HAP-1 (cell line): ENCODE data around the gene MAP3K8.
"Not testable (repeated sequence)": the region's sequence is repeated elsewhere in the genome, so short reads cannot be mapped to it uniquely, and the experiment has no call there.

ENCODE experiments used
- DNase-seq, 2 experiments: peaks; one replicate each; pipeline ENCODE4 v3.0.0-alpha.2; 2016 to 2020; ENCODE audit warnings: low spot score in 2 of 2
- H3K27me3 ChIP-seq: fragments of 250-450 bp; sonication (Bioruptor Pico); 2 replicates; pipeline ENCODE4 v1.5.1; 2020; ENCODE audit warnings: low read depth, mild to moderate bottlenecking, moderate library complexity
- H3K36me3 ChIP-seq: fragments of 250-450 bp; sonication (Bioruptor Pico); replicated peaks from 2 replicates; pipeline ENCODE4 v1.5.1; 2020; ENCODE audit warnings: mild to moderate bottlenecking
- H3K4me1 ChIP-seq: fragments of 250-450 bp; sonication (Bioruptor Pico); 2 replicates; pipeline ENCODE4 v1.5.1; 2020; ENCODE audit warnings: mild to moderate bottlenecking
- H3K4me3 ChIP-seq: fragments of 250-450 bp; sonication (Bioruptor Pico); 2 replicates; pipeline ENCODE4 v1.5.1; 2020; ENCODE audit warnings: mild to moderate bottlenecking, moderate library complexity
- H3K9me3 ChIP-seq: fragments of 250-450 bp; sonication (Bioruptor Pico); 2 replicates; pipeline ENCODE4 v1.5.1; 2020; ENCODE audit warnings: mild to moderate bottlenecking, moderate library complexity
- in situ Hi-C: fragments of 300-500 bp; cut with MboI; formaldehyde crosslinking; loops from 3 replicates; pipeline ENCODE4 v1.14.3; 2020; ENCODE audit warnings: low sequenced_read_pairs, inconsistent platforms, mixed read lengths

MAP3K8 gene

DNA sequence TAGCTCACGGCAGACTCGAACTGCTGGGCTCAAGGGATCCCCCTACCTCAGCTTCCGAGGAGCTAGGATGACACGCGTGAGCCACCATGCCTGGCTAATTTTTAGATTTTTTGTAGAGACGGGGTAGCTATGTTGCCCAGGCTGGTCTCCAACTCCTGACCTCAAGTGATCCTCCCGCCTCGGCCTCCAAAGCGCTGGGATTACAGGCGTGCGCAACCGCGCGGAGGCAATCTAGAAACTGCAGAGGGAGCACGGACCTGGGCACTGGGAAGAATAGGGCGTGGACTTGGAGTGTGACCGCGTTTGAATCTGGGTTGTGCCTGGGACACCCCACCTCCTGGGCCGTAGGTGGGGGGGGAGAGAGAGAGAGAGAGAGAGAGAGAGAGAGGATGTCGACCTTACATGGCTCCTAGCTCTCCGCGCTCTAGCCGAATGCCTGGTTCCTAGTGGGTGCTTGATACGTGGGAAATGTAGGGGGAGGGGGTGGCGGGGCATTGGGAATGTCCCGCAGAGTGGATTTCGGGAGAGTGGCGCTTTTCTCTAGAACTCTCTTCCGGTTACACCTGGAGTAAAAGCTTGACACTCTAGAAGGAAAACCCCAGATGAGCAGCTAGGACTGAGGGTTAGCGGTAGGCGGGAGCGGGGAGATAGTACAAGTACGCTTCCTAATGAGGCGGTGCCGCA, 1.2 kb upstream of the MAP3K8 start:
- no peaks in the 10 kb centered on the region for H3K27me3 ChIP-seq
- H3K36me3 ChIP-seq, result peaks cover 4% of the 10 kb centered on the region
- H3K4me1 ChIP-seq, result peaks cover 41% of the 10 kb centered on the region
- H3K9me3 ChIP-seq, result no peaks in the 10 kb centered on the region
- DNase-seq, result peak in 1 of 2 experiments; percentile 24
- H3K4me3 ChIP-seq, result peak overlapping the region; percentile 79
- in situ Hi-C loops, result no loop called here

DNA sequence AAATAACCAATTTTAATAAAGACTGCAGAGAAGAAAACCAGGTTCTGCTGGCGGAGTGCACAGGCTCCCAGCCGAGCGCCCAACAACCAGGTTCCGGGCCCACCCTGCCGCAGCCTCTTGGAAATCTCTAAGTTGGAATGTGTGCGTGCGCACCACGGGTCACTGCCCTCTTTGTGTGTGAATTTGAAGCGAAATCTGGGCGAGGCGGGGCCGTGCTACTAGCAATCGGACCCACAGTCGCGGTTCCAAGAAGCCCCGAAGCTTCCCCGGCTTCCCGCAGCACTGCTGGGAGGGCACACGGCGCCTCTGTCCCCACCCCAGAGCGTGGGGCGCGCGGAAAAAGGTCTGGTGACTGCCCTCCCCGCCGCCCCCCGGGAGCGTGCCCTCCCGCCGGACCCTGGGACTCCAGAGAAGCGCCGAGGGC, 666 bp upstream of the MAP3K8 start:
- no peaks in the 10 kb centered on the region for H3K9me3 ChIP-seq
- H3K27me3 ChIP-seq, result no peaks in the 10 kb centered on the region
- H3K4me3 ChIP-seq, result peak overlapping the region; percentile 79
- H3K4me1 ChIP-seq, result peaks cover 46% of the 10 kb centered on the region
- in situ Hi-C loops, result no loop called here
- peaks cover 4% of the 10 kb centered on the region for H3K36me3 ChIP-seq
- peak; percentile 73 to 89 for DNase-seq

DNA sequence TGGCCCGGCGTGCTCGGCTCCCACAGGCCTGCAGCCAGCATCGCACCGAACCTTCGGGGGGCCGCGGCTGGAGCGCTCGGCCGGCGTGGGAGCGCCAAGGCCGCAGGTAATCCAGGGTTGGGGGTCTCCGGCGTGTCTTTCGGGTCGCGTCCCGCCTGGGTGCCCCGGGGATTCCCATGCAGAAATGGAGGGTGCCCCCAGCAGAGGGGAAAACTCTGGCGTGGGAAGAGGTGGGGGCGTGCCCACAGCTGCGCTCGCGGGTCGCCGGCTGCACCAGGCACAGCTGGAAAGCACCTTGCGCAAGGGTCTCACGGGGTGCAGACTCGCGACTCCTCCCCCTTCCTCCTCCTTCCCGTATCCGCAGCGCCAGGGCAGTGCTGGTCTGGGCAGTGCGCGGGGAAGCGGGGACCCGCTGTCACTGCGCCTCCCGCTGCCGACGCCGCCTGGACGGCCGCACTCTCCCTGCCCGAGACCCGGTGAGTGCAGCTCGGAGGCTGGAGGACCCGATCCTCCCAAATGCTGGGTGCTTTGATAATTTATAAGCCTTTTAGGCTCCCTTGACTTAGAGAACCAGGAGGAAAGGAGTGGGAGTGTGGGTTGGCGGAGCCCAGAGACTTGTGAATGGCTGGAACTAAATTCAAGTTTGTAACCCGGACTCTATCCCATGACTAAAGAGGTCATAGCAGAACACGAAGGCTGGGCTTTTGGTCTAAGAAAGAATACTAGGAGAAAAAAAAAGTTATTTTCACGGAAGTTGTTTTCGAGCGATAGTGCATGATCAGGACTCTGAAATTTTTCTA, 489 bp downstream of the MAP3K8 start:
- no peaks in the 10 kb centered on the region for H3K9me3 ChIP-seq
- peak overlapping the region; percentile 79 for H3K4me3 ChIP-seq
- peak; percentile 71 to 86 for DNase-seq
- H3K27me3 ChIP-seq, result no peaks in the 10 kb centered on the region
- peaks cover 50% of the 10 kb centered on the region for H3K4me1 ChIP-seq
- H3K36me3 ChIP-seq, result peaks cover 11% of the 10 kb centered on the region
- in situ Hi-C loops, result no loop called here

DNA sequence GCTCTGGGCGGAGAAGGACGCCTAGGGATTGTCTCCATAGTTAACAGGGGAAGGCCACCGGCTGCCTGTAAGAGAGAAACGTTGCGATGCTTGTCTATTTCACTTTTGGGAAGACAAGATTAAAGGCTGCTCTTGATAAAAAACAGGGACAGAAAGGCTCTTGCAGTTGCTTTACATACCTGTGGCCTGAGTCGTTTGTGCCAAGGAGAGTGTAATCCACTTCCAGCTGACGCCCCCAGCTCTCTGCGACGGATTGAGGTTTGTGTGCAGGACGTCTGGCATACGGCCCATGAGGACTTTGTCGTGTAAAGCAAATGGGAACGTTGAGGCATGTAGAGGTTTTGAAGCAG, 1.1 kb downstream of the MAP3K8 start:
- peak in 1 of 2 experiments; percentile 63 for DNase-seq
- H3K9me3 ChIP-seq, result no peaks in the 10 kb centered on the region
- H3K36me3 ChIP-seq, result peaks cover 17% of the 10 kb centered on the region
- H3K4me1 ChIP-seq, result peaks cover 51% of the 10 kb centered on the region
- H3K27me3 ChIP-seq, result no peaks in the 10 kb centered on the region
- in situ Hi-C loops, result no loop called here
- H3K4me3 ChIP-seq, result peak overlapping the region; percentile 79

DNA sequence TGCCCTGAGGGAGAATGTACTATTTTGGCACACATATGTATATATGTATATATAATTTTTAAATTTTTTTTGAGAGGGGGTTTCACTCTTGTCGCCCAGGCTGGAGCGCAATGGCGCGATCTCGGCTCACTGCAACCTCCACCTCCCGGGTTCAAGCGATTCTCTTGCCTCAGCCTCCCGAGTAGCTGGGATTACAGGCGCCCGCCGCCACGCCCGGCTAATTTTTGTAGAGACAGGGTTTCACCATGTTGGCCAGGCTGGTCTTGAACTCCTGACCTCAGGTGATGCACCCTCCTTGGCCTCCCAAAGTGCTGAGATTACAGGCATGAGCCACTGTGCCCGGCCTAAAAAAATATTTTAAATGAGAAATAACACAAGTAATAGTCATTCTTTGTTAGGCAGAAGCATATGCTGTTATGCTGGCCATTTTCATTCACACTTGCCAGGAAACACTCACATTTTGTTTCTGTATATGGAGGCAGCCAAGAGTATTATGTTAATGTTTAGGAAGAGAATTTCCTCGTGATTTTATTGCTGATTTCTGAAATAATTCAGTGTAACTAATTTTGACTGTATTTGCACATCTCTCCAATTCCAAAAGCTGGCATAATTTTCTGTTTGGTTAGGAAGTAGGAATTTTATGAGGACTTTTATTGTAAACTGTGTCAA, 1.6 kb downstream of the MAP3K8 start:
- H3K27me3 ChIP-seq, in situ Hi-C loops, H3K9me3 ChIP-seq, DNase-seq: not testable (repeated sequence)
- peaks cover 23% of the 10 kb centered on the region for H3K36me3 ChIP-seq
- H3K4me1 ChIP-seq, result peaks cover 52% of the 10 kb centered on the region
- peak overlapping the region; percentile 79 for H3K4me3 ChIP-seq

DNA sequence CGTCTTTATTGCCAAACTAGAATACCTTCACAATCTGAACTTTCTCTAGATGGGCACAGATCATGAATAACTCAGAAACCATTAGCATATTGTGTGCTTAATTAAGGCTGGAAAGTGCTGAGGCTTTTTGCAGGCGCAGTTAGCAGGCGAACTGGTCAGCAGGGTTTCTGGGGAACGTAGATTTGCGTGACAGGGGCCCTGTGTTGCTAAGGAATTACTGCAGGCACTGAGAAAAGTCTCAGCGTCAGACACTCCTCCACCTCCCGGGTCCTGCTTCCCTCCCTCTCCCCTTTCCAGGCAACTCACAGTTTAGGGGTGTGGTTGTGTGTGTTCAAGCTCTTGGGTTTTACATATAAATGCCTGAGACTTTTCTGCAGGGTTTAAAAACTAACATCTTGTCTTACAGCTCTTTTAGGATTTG, 2.2 kb downstream of the MAP3K8 start:
- peak overlapping the region; percentile 79 for H3K4me3 ChIP-seq
- DNase-seq, result peak; percentile 88 to 95
- no peaks in the 10 kb centered on the region for H3K27me3 ChIP-seq
- no peaks in the 10 kb centered on the region for H3K9me3 ChIP-seq
- peaks cover 24% of the 10 kb centered on the region for H3K36me3 ChIP-seq
- peaks cover 48% of the 10 kb centered on the region for H3K4me1 ChIP-seq
- in situ Hi-C loops, result no loop called here

DNA sequence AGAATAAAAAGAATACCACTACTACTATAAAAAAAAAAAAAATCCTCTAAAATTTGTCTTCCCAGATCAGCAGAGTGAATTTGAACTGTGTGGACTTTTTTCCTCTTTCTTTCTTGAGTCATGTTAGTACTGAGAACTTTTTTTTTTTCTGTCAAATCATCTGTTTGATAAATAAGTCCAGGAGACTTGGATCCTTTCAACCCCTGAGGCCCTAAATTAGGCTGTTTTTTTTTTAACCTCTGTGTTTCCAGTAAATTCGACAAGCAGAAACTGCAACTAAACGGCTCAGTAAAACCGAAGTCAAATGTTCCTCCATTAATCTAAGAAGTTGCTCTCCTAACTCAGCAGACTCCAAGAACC, 2.7 kb downstream of the MAP3K8 start:
- peaks cover 24% of the 10 kb centered on the region for H3K36me3 ChIP-seq
- peaks cover 44% of the 10 kb centered on the region for H3K4me1 ChIP-seq
- in situ Hi-C loops, result no loop called here
- H3K4me3 ChIP-seq, result peak overlapping the region; percentile 79
- no peak for DNase-seq
- no peaks in the 10 kb centered on the region for H3K27me3 ChIP-seq
- no peaks in the 10 kb centered on the region for H3K9me3 ChIP-seq

DNA sequence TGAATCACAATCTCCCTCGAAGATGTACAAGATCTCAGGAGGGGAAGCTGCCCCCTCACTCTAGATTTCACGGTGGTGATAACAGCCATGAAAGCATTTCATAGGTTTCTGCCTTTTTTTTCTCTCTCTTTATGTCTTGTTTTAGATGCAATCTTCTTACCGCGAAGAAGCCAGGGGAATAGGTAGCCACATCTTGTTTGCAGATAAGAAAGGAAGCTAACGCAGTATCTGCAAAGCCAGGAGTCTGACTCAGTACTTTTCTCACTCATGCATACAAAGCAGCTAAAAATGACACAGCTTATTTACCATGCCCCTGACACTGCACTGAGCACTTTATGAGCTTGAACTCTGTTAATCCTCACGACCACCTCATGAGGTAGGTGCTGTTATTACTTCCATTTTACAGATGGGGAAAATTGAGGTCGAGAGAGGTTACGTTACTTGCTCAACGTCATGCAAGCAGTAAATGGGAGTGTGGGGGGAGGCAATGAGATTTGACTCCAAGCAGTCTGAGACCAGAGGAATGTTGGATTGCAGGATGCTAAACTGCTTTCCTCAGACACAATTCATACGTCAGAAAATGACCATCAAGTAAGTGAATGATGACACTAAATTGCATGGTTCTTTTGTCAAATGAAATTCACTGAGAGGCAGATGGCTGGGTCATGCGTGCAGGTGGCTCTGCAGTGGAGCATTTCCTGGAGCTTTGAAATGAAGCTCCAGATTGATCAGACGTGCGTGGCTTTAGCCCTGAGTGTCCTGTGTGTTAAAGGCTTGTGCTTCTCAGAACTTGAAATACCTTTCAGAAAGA, 3.3 kb downstream of the MAP3K8 start:
- Histone ChIP-seq H3K9me3 (no peaks in the 10 kb centered on the region), H3K4me3 (peak overlapping the region; percentile 79), H3K27me3 (no peaks in the 10 kb centered on the region), H3K4me1 (peaks cover 38% of the 10 kb centered on the region), H3K36me3 (peaks cover 25% of the 10 kb centered on the region)
- DNase-seq, result peak in 1 of 2 experiments; percentile 24
- in situ Hi-C loops, result no loop called here

DNA sequence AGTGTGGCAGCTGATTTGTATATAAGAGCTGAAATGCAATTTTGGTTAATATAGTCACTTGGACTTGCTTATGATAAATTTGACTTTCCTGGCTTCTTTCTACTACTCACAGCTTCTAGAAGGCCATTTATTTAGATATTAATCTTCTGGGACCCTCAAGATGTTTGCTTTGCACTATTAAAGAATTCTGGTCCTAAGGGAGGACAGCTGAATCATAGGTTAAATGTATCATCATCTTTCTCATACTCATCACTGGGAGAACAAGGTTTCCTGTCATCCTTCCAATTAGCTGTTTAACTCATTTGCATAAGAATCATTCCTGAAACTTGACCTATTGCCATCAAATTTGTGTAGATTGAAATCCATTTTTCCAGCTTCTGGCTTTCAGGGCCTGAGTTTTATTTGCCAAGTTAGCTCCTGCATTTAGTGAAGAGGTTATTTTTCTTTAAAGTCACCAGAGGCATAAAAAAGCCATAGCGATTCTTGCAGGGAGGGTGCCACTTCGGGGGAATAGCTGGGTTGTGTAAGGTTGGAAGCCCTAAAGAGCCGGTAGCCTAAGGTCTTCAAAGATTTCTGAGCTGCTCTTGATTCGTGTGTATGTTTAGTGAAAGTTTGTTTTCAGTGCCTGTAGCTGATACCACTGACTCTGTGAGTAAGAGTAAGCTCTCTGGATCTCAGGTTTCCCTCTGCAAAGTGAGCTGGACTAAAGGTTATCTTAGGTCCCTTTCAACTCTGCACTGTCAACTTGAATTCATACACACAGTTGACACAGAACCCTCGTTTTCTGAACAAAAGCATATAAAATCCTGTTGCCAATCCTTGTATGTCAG, 4.3 kb downstream of the MAP3K8 start:
- H3K4me3 ChIP-seq, result no peak overlapping the region
- DNase-seq, result no peak

DNA sequence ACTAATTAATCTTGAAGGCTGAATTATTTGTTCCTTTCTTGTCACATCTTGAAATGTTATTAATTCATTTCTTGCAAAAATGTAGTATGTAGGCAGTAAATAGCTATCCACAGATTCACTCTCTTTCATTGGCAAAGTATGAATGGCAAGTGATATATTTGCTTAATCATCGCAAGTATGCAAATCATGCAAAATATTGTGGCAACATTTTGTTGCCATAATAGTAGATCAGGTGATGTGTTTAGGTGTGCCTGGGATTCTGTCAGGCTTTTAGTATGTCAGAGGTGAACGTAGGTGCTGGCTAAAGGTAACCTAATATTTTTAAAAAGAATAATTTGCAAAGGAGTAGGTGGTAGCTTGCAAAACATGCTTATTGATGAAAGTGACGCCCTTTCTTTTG, 5.9 kb downstream of the MAP3K8 start:
- DNase-seq, result no peak
- peaks cover 30% of the 10 kb centered on the region for H3K4me1 ChIP-seq
- in situ Hi-C loops, result no loop called here

More for the DNA sequence above, 4.3 kb downstream of the MAP3K8 start:
- Histone ChIP-seq H3K4me1 (peaks cover 30% of the 10 kb centered on the region), H3K36me3 (peaks cover 33% of the 10 kb centered on the region), H3K27me3 (no peaks in the 10 kb centered on the region), H3K9me3 (no peaks in the 10 kb centered on the region)
- in situ Hi-C loops, result no loop called here

DNA sequence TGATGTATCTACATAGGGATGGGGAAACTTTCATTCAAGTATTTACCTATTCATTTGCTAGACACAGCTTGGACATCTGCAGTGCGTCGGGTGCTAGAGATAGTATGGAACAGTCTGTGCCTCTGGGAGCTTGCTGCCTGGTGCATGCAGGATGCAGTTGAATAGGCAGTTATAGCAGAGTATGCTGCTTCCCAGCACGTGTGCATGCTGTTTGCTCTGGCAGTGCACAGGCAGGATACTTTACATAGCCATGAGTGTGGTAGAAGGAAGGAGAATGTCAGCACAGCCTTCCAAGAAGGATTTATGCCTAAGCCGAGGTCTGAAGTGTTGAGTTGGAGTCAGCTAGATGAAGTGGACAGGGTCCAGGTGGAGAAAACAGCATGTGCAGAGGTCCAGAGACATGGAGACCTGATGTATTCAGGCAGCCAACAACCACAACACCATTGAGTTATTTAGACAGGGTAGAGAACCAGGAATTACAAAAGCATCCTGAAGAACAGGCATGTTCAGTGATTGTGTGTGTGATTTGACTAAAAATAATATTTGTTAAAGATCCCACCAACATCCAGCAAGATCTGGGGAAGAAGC, 8.1 kb downstream of the MAP3K8 start:
- Histone ChIP-seq H3K4me1 (peaks cover 18% of the 10 kb centered on the region), H3K4me3 (no peak overlapping the region), H3K27me3 (no peaks in the 10 kb centered on the region), H3K9me3 (no peaks in the 10 kb centered on the region), H3K36me3 (peaks cover 33% of the 10 kb centered on the region)
- no peak for DNase-seq
- in situ Hi-C loops, result no loop called here

More for the DNA sequence above, 5.9 kb downstream of the MAP3K8 start:
- Histone ChIP-seq H3K36me3 (peaks cover 33% of the 10 kb centered on the region), H3K9me3 (no peaks in the 10 kb centered on the region), H3K27me3 (no peaks in the 10 kb centered on the region), H3K4me3 (no peak overlapping the region)

DNA sequence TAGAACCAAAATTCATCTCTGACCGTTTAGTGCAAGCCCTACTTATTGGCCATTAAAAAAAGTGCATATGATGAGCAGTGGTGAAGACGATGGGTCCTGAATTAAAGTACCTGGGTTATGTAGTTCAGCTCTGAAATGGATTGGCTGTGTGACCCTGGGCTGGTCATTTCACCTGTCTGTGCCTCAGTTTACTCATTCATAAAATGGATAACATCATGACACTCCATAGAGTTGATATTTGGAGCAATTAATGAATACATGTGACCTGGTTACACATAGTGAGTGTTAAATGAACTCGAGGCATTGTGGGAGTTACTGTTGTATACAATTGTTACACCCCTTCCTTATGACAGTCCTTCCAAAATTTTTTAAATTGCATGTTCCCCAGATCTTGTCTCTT, 9.1 kb downstream of the MAP3K8 start:
- in situ Hi-C loops, result no loop called here
- no peaks in the 10 kb centered on the region for H3K9me3 ChIP-seq
- peaks cover 8% of the 10 kb centered on the region for H3K4me1 ChIP-seq
- DNase-seq, result no peak
- no peak overlapping the region for H3K4me3 ChIP-seq
- peaks cover 31% of the 10 kb centered on the region for H3K36me3 ChIP-seq
- no peaks in the 10 kb centered on the region for H3K27me3 ChIP-seq
